ENCODE measurements around the gene GPR3. TPM values are rescaled to one million over a fixed set of nuclear protein-coding genes. Genes with fewer than 3 reads are reported as not detected.

GPR3 gene, protein sequence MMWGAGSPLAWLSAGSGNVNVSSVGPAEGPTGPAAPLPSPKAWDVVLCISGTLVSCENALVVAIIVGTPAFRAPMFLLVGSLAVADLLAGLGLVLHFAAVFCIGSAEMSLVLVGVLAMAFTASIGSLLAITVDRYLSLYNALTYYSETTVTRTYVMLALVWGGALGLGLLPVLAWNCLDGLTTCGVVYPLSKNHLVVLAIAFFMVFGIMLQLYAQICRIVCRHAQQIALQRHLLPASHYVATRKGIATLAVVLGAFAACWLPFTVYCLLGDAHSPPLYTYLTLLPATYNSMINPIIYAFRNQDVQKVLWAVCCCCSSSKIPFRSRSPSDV
- 10.4 TPM for polyA plus RNA-seq (2013, experiment 1 of 2)
- 10.7 TPM for polyA plus RNA-seq (2013, experiment 2 of 2)

DNA sequence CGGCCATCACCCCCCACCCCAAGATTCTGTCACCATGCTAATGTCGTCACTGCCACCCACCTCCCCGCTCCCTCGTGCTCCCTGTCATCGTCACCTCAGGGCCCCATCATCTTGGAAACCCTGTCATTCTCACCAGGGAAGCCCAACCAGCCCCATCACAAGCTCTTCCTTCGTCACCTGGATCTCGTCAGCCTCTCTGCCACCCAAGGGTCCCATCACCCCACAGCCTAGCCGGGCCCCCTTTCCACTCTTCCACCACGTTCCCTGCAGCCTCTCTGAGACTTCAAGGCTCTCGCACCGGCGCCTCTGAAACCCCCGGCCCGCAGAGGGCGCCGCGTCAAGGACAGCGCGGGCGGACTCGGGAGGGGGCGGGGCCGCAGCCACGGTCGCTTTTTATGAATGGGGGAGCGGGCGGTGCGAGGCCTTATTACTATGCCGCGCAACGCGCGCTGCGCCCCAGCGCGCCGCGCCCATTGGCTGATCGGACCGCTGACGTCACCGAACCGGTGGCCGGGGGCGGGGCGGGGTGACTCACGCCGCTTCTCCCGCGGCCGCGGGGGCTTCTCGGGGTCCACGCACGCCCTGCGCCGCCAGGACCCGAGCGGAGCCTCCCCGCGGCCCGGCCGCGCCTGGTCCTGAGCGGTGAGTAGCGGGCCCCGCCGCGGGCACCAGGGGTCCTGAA is at the start of gene GPR3:
TSS of gene GPR3 (plus strand) at position 527 of the 682 bp plus-strand sequence. CDS start 1,177 bp downstream, outside the sequence.
- Histone ChIP-seq H3K79me1 (ENCODE audit: low read length) (peaks cover 4% of the 10 kb centered on the region), H3K4ac (ENCODE audit: low read depth, low read length) (peak within 1 kb of the TSS; percentile 61), H3K4me1 (ENCODE audit: control insufficient read depth, low read depth, low read length) (peaks cover 2% of the 10 kb centered on the region), H3K18ac (ENCODE audit: low read length) (peak within 1 kb of the TSS; percentile 84), H3K4me3 (ENCODE audit: low read length) (peak within 1 kb of the TSS; percentile 70), H3K56ac (ENCODE audit: low read length) (peak within 1 kb of the TSS; percentile 90), H2BK120ac (ENCODE audit: low read depth, low read length) (no peak within 1 kb of the TSS), H3K9ac (ENCODE audit: low read length) (peak within 1 kb of the TSS; percentile 82), H4K5ac (ENCODE audit: low read length) (no peak within 1 kb of the TSS), H3K36me3 (ENCODE audit: control insufficient read depth, insufficient read depth, low read length) (no peaks in the 10 kb centered on the region), H4K8ac (ENCODE audit: low read depth, low read length) (no peak within 1 kb of the TSS), H3K27ac (ENCODE audit: low read depth, low read length) (no peak within 1 kb of the TSS), H3K27me3 (ENCODE audit: insufficient read depth, low read length, poor library complexity) (no peaks in the 10 kb centered on the region), H3K79me2 (ENCODE audit: control insufficient read depth, insufficient read depth, low read length) (no peaks in the 10 kb centered on the region), H2BK15ac (replicated peaks; ENCODE audit: low read depth) (no peak within 1 kb of the TSS), H2BK5ac (ENCODE audit: low read length) (no peak within 1 kb of the TSS), H3K4me2 (ENCODE audit: low read length) (peak within 1 kb of the TSS; percentile 88), H2AK5ac (ENCODE audit: low read length) (peak within 1 kb of the TSS; percentile 58), H3K23ac (ENCODE audit: low read length) (no peak within 1 kb of the TSS)
- WGBS (ENCODE audit: extremely low coverage, insufficient coverage, low lambda C conversion rate) = no CpG with 5 or more reads among the region's 69 CpGs
- peak; percentile 95 for DNase-seq

DNA sequence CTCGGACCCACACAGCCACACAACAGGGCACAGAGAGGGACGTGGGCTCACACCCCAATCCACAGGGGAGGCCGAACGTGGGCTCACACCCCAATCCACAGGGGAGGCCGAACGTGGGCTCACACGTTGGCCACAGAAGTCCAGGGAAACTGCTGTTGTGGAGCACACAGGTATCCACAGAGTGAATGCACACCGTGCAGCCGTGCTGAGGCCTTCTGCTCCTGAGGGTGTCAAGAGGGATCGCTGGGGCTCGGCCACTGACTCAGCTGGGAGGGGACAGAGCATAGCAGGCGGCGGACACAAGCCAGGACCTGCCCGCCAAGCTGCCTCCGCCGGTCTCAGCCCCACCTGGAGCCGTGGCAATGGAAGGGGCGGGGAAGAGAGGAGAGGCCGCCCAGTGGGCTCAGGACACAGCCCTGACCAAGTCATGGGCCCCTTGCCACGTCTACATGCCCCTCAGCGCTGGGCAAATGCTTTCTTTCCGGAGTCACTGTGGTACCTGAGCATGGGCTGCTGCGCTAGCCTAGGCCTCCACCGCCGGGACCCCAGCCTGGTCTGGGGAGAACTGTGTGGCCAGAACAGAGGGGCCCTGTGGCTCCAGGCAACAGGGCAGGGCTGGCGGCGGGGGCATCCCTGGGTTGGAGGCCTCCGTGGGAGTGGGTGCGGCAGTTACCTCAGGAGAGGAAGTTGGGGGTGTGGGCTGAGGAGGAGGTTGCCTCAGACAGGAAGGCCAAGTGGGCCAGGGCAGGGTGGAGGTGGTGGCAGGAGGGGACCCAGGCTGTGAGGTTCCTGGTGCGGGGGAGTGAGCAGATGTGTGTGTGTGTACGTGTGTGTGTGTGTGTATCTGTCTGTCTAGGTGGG is 49.4 kb upstream of the GPR3 start:
- Histone ChIP-seq H3K4ac (ENCODE audit: low read depth, low read length) (no peak overlapping the region), H3K79me2 (ENCODE audit: control insufficient read depth, insufficient read depth, low read length) (no peaks in the 10 kb centered on the region), H3K23ac (ENCODE audit: low read length) (no peak overlapping the region), H3K79me1 (ENCODE audit: low read length) (no peaks in the 10 kb centered on the region), H3K4me1 (ENCODE audit: control insufficient read depth, low read depth, low read length) (peaks cover 5% of the 10 kb centered on the region), H3K4me2 (ENCODE audit: low read length) (no peak overlapping the region), H2BK15ac (replicated peaks; ENCODE audit: low read depth) (no peak overlapping the region), H4K5ac (ENCODE audit: low read length) (no peak overlapping the region), H3K27ac (ENCODE audit: low read depth, low read length) (no peak overlapping the region), H4K8ac (ENCODE audit: low read depth, low read length) (no peak overlapping the region), H2BK120ac (ENCODE audit: low read depth, low read length) (no peak overlapping the region), H3K4me3 (ENCODE audit: low read length) (no peak overlapping the region), H3K36me3 (ENCODE audit: control insufficient read depth, insufficient read depth, low read length) (no peaks in the 10 kb centered on the region), H3K9ac (ENCODE audit: low read length) (peak overlapping the region; percentile 17), H3K27me3 (ENCODE audit: insufficient read depth, low read length, poor library complexity) (no peaks in the 10 kb centered on the region), H2BK5ac (ENCODE audit: low read length) (no peak overlapping the region), H3K56ac (ENCODE audit: low read length) (peak overlapping the region; percentile 58), H2AK5ac (ENCODE audit: low read length) (no peak overlapping the region), H3K18ac (ENCODE audit: low read length) (no peak overlapping the region)
- no CpG with 5 or more reads among the region's 31 CpGs for WGBS (ENCODE audit: extremely low coverage, insufficient coverage, low lambda C conversion rate)
- no peak for DNase-seq

DNA sequence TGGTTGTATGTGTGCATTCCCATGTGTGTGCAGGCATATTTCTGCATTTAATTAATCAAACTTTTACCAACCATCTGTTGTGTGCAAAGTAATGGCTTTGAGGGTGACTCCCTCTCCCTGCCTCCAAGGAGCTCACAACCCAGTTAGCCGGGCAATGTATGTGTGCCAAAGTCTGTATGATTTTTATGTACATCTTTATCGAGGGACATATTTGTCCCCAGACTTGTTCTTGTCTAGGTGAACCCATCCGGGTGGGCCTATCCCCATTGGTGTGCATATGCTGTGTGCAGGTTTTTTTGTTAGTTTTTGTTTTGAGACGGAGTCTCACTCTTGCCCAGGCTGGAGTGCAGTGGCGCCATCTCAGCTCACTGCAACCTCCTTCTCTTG is 48.8 kb upstream of the GPR3 start:
- Histone ChIP-seq H3K4ac (ENCODE audit: low read depth, low read length) (no peak overlapping the region), H3K4me2 (ENCODE audit: low read length) (no peak overlapping the region), H4K5ac (ENCODE audit: low read length) (no peak overlapping the region), H3K4me1 (ENCODE audit: control insufficient read depth, low read depth, low read length) (peaks cover 5% of the 10 kb centered on the region), H3K23ac (ENCODE audit: low read length) (no peak overlapping the region), H2BK15ac (replicated peaks; ENCODE audit: low read depth) (no peak overlapping the region), H3K27me3 (ENCODE audit: insufficient read depth, low read length, poor library complexity) (no peaks in the 10 kb centered on the region), H3K9ac (ENCODE audit: low read length) (no peak overlapping the region), H2BK5ac (ENCODE audit: low read length) (no peak overlapping the region), H2BK120ac (ENCODE audit: low read depth, low read length) (no peak overlapping the region), H3K36me3 (ENCODE audit: control insufficient read depth, insufficient read depth, low read length) (no peaks in the 10 kb centered on the region), H3K79me2 (ENCODE audit: control insufficient read depth, insufficient read depth, low read length) (no peaks in the 10 kb centered on the region), H2AK5ac (ENCODE audit: low read length) (no peak overlapping the region), H3K4me3 (ENCODE audit: low read length) (no peak overlapping the region), H3K56ac (ENCODE audit: low read length) (no peak overlapping the region), H3K79me1 (ENCODE audit: low read length) (no peaks in the 10 kb centered on the region), H3K18ac (ENCODE audit: low read length) (no peak overlapping the region), H3K27ac (ENCODE audit: low read depth, low read length) (no peak overlapping the region), H4K8ac (ENCODE audit: low read depth, low read length) (no peak overlapping the region)
- WGBS (ENCODE audit: extremely low coverage, insufficient coverage, low lambda C conversion rate) = no CpG with 5 or more reads among the region's 5 CpGs
- DNase-seq = no peak

DNA sequence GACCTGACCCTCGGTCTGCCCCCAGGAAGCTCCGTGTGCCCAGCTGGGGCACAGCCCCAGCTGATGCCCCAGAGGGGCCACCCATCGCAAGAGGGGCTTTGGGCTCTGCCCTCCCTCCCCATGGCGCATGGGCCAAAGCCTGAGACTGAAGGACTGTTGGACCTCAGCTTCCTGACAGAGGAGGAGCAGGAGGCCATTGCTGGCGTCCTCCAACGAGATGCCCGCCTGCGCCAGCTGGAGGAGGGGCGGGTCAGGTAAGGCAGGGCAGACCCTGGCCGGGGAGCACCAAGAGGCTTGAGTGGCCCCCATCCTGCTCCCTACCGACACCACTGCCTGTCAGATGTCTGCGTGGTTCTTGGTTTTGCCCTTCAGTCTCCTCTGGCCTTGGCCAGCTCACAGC is 47.1 kb upstream of the GPR3 start:
- H2BK15ac ChIP-seq (replicated peaks; ENCODE audit: low read depth) = no peak overlapping the region
- H2BK5ac ChIP-seq (ENCODE audit: low read length) = no peak overlapping the region
- WGBS (ENCODE audit: extremely low coverage, insufficient coverage, low lambda C conversion rate) = no CpG with 5 or more reads among the region's 12 CpGs
- no peak overlapping the region for H3K23ac ChIP-seq (ENCODE audit: low read length)
- H3K56ac ChIP-seq (ENCODE audit: low read length) = no peak overlapping the region
- H3K4me1 ChIP-seq (ENCODE audit: control insufficient read depth, low read depth, low read length) = peaks cover 3% of the 10 kb centered on the region
- no peak overlapping the region for H4K8ac ChIP-seq (ENCODE audit: low read depth, low read length)
- H4K5ac ChIP-seq (ENCODE audit: low read length) = no peak overlapping the region
- H3K4ac ChIP-seq (ENCODE audit: low read depth, low read length) = no peak overlapping the region
- no peaks in the 10 kb centered on the region for H3K27me3 ChIP-seq (ENCODE audit: insufficient read depth, low read length, poor library complexity)
- H3K4me3 ChIP-seq (ENCODE audit: low read length) = no peak overlapping the region
- no peaks in the 10 kb centered on the region for H3K36me3 ChIP-seq (ENCODE audit: control insufficient read depth, insufficient read depth, low read length)
- H3K9ac ChIP-seq (ENCODE audit: low read length) = no peak overlapping the region
- H3K4me2 ChIP-seq (ENCODE audit: low read length) = no peak overlapping the region
- no peak overlapping the region for H3K18ac ChIP-seq (ENCODE audit: low read length)
- no peak overlapping the region for H2AK5ac ChIP-seq (ENCODE audit: low read length)
- no peak for DNase-seq
- no peak overlapping the region for H2BK120ac ChIP-seq (ENCODE audit: low read depth, low read length)
- peaks cover 2% of the 10 kb centered on the region for H3K79me1 ChIP-seq (ENCODE audit: low read length)
- H3K27ac ChIP-seq (ENCODE audit: low read depth, low read length) = no peak overlapping the region
- H3K79me2 ChIP-seq (ENCODE audit: control insufficient read depth, insufficient read depth, low read length) = no peaks in the 10 kb centered on the region

DNA sequence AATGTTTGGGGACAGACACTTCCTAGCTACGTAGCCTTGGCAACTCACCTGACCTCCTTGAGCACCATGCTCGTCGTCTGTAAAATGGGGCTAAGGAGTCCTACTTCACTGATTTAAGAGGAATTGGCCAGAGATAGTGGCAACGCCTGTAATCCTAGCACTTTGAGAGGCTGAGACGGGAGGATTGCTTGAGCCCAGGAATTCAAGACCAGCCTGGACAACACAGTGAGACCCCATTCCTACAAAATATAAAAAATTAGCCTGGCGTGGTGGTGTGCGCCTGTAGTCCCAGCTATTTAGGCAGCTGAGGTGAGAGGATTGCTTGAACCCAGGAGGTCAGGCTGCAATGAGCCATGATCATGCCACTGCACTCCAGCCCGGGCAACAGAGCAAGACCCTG is 46.1 kb upstream of the GPR3 start:
- WGBS (ENCODE audit: extremely low coverage, insufficient coverage, low lambda C conversion rate) = no CpG with 5 or more reads among the region's 8 CpGs
- no peak overlapping the region for H3K4me2 ChIP-seq (ENCODE audit: low read length)
- peaks cover 3% of the 10 kb centered on the region for H3K4me1 ChIP-seq (ENCODE audit: control insufficient read depth, low read depth, low read length)
- no peak overlapping the region for H2BK5ac ChIP-seq (ENCODE audit: low read length)
- no peak overlapping the region for H2AK5ac ChIP-seq (ENCODE audit: low read length)
- H3K4me3 ChIP-seq (ENCODE audit: low read length) = no peak overlapping the region
- no peaks in the 10 kb centered on the region for H3K79me2 ChIP-seq (ENCODE audit: control insufficient read depth, insufficient read depth, low read length)
- H3K79me1 ChIP-seq (ENCODE audit: low read length) = peaks cover 2% of the 10 kb centered on the region
- no peak overlapping the region for H3K23ac ChIP-seq (ENCODE audit: low read length)
- H4K8ac ChIP-seq (ENCODE audit: low read depth, low read length) = no peak overlapping the region
- DNase-seq = no peak
- no peak overlapping the region for H3K18ac ChIP-seq (ENCODE audit: low read length)
- no peak overlapping the region for H3K4ac ChIP-seq (ENCODE audit: low read depth, low read length)
- H3K56ac ChIP-seq (ENCODE audit: low read length) = no peak overlapping the region
- H3K36me3 ChIP-seq (ENCODE audit: control insufficient read depth, insufficient read depth, low read length) = no peaks in the 10 kb centered on the region
- H4K5ac ChIP-seq (ENCODE audit: low read length) = no peak overlapping the region
- no peak overlapping the region for H2BK15ac ChIP-seq (replicated peaks; ENCODE audit: low read depth)
- no peak overlapping the region for H2BK120ac ChIP-seq (ENCODE audit: low read depth, low read length)
- no peak overlapping the region for H3K9ac ChIP-seq (ENCODE audit: low read length)
- no peaks in the 10 kb centered on the region for H3K27me3 ChIP-seq (ENCODE audit: insufficient read depth, low read length, poor library complexity)
- no peak overlapping the region for H3K27ac ChIP-seq (ENCODE audit: low read depth, low read length)
